GM10266 (cell line): ENCODE measurements around the gene UBE2L3.

ENCODE experiments used
- DNase-seq: peaks from one replicate; pipeline ENCODE4 v3.0.0; 2012; ENCODE audit errors: extremely low spot score
- CTCF ChIP-seq: IDR thresholded peaks from 2 replicates; pipeline ENCODE4 v1.5.1; 2012; ENCODE audit warnings: mild to moderate bottlenecking, low read depth; ENCODE audit not compliant: control insufficient read depth, insufficient read depth; ENCODE audit errors: missing control alignments

UBE2L3 gene

GRCh38 chr22:21650280-21650679 lies 82.8 kb downstream of the UBE2L3 start:
- no peak for DNase-seq
- no peak for TF ChIP-seq CTCF

GRCh38 chr22:21650823-21651520 lies 83.5 kb downstream of the UBE2L3 start:
- no peak for TF ChIP-seq CTCF
- DNase-seq, result no peak

- no peak for DNase-seq
- no peak for TF ChIP-seq CTCF
These were observed 84.1 kb downstream of the UBE2L3 start for GRCh38 chr22:21651521-21652009.

GRCh38 chr22:21652010-21652546 lies 84.6 kb downstream of the UBE2L3 start:
- DNase-seq, result peak; percentile 93
- TF ChIP-seq CTCF, result no peak

GRCh38 chr22:21652547-21653545 lies 85.3 kb downstream of the UBE2L3 start:
- no peak for TF ChIP-seq CTCF
- no peak for DNase-seq

GRCh38 chr22:21657020-21657359 lies 89.5 kb downstream of the UBE2L3 start:
- no peak for DNase-seq
- TF ChIP-seq CTCF, result no peak
